Keratinocyte (primary cell): ENCODE data around the gene PDZRN3. TPM values are rescaled to one million over a fixed set of nuclear protein-coding genes. Genes with fewer than 3 reads are reported as not detected.

Source experiments
- DNase-seq: peaks from one replicate; pipeline ENCODE4 v3.0.0-alpha.2; 2011; ENCODE audit warnings: low read depth, missing footprints, low spot score
- FAIRE-seq: peaks from 2 replicates; lab custom pipeline; 2011; peaks lifted over from hg19 to GRCh38; lab: Jason Lieb, UNC
- H2AFZ ChIP-seq: 2 replicates; pipeline ENCODE4 v1.6.0; 2012; ENCODE audit warnings: low read length, control low read depth, inconsistent platforms; ENCODE audit not compliant: control insufficient read depth
- H3K27ac ChIP-seq: 2 replicates; pipeline ENCODE4 v1.5.1; 2011; ENCODE audit warnings: low read length; ENCODE audit not compliant: control insufficient read depth, insufficient read depth
- H3K27me3 ChIP-seq: 3 replicates; pipeline ENCODE4 v1.6.0; 2011; ENCODE audit warnings: low read length; ENCODE audit not compliant: control insufficient read depth, insufficient read depth; ENCODE audit errors: extremely low read depth
- H3K36me3 ChIP-seq, 2 experiments: 2 replicates in 1 of 2; 3 replicates in 1 of 2; pipeline ENCODE4 v1.5.1; 2011; ENCODE audit warnings: low read length in 2 of 2, mild to moderate bottlenecking in 1 of 2; ENCODE audit not compliant: control insufficient read depth in 2 of 2, insufficient read depth in 2 of 2; ENCODE audit errors: extremely low read depth in 1 of 2
- H3K4me1 ChIP-seq: 3 replicates; pipeline ENCODE4 v1.5.1; 2011; ENCODE audit warnings: low read length; ENCODE audit not compliant: control insufficient read depth, insufficient read depth; ENCODE audit errors: extremely low read depth
- H3K4me2 ChIP-seq: 3 replicates; pipeline ENCODE4 v1.6.0; 2011; ENCODE audit warnings: low read depth, low read length; ENCODE audit not compliant: control insufficient read depth, insufficient read depth; ENCODE audit errors: extremely low read depth
- H3K4me3 ChIP-seq, 3 experiments: fragments of 200-600 bp in 1 of 3; sonication (generic) in 1 of 3; 2 replicates in 2 of 3; 3 replicates in 1 of 3; pipeline ENCODE4 v1.5.1; 2011 to 2016; ENCODE audit warnings: low read length in 3 of 3, mild to moderate bottlenecking in 3 of 3, control low read depth in 2 of 3, inconsistent platforms in 1 of 3, low read depth in 1 of 3, mixed read lengths in 1 of 3, mixed run types in 1 of 3, moderate library complexity in 1 of 3; ENCODE audit not compliant: control insufficient read depth in 2 of 3, insufficient read depth in 2 of 3; ENCODE audit errors: extremely low read depth in 1 of 3
- H3K79me2 ChIP-seq: 2 replicates; pipeline ENCODE4 v1.6.0; 2012; ENCODE audit warnings: low read length; ENCODE audit not compliant: control insufficient read depth, insufficient read depth
- H3K9ac ChIP-seq: 3 replicates; pipeline ENCODE4 v1.6.0; 2011; ENCODE audit warnings: low read length; ENCODE audit not compliant: control insufficient read depth, insufficient read depth; ENCODE audit errors: extremely low read depth
- H3K9me1 ChIP-seq: 3 replicates; pipeline ENCODE4 v1.6.0; 2011; ENCODE audit warnings: low read length; ENCODE audit not compliant: control insufficient read depth, insufficient read depth; ENCODE audit errors: extremely low read depth
- H3K9me3 ChIP-seq: 2 replicates; pipeline ENCODE4 v1.5.1; 2012; ENCODE audit warnings: low read depth, low read length; ENCODE audit not compliant: control insufficient read depth
- H4K20me1 ChIP-seq: 3 replicates; pipeline ENCODE4 v1.6.0; 2011; ENCODE audit warnings: low read length; ENCODE audit not compliant: control insufficient read depth, insufficient read depth; ENCODE audit errors: extremely low read depth
- CTCF ChIP-seq, 3 experiments: IDR thresholded peaks in 1 of 3; conservative IDR thresholded peaks in 1 of 3; optimal IDR thresholded peaks in 1 of 3; 2 replicates in 2 of 3; 3 replicates in 1 of 3; pipeline versions ENCODE3 to v1.5.1; 2011; ENCODE audit warnings: low read length in 3 of 3, mild to moderate bottlenecking in 3 of 3, moderate library complexity in 2 of 3, control low read depth in 1 of 3, inconsistent platforms in 1 of 3; ENCODE audit not compliant: insufficient read depth in 2 of 3; ENCODE audit errors: extremely low read depth in 1 of 3
- EZH2 ChIP-seq: IDR thresholded peaks from one replicate; pipeline ENCODE4 v1.6.1; 2012; ENCODE audit warnings: inconsistent platforms, mild to moderate bottlenecking, low read length, moderate library complexity
- dilution Hi-C: fragments of 300-500 bp; cut with MboI; formaldehyde crosslinking; loops from one replicate; pipeline ENCODE4 v1.7.0; 2020; ENCODE audit warnings: low sequenced_read_pairs; ENCODE audit not compliant: extremely low pct_ligation_motif_present
- polyA plus RNA-seq, 5 experiments: library from polyadenylated mRNA; depleted of rRNA in 3 of 5; stranded (reverse) in 3 of 5; stranded (forward) in 1 of 5; unstranded in 1 of 5; fragments of >200 nt; gene quantifications; 1 replicate in 1 of 5; 2 replicates in 3 of 5; 3 replicates in 1 of 5; pipeline versions ENCODE4 v1.2.1 to v1.2.3, GENCODE V29; 2011 to 2012; ENCODE audit warnings: missing spikeins in 2 of 5, low read depth in 1 of 5, low replicate concordance in 1 of 5

Gene PDZRN3
- polyA plus RNA-seq, 1 donor (not counting 4 experiments of a cell fraction or from before 2014, with no cell fraction given) = not detected

GRCh38 chr3:73549051-73549600, 75.6 kb downstream of the PDZRN3 start:
- H3K9me3 ChIP-seq = no peaks in the 10 kb centered on the region
- no peak overlapping the region for H3K9ac ChIP-seq
- DNase-seq = no peak
- peaks cover 23% of the 10 kb centered on the region for H3K4me1 ChIP-seq
- peaks cover 2% of the 10 kb centered on the region for H3K9me1 ChIP-seq
- H3K79me2 ChIP-seq = no peaks in the 10 kb centered on the region
- dilution Hi-C loops = no loop called here
- H3K4me3 ChIP-seq = no peak overlapping the region
- H2AFZ ChIP-seq = no peak overlapping the region
- TF ChIP-seq EZH2 (no peak), CTCF (optimal IDR thresholded peaks at IDR 0.05 in 1 of 3, IDR thresholded peaks at IDR 0.05 in 1 of 3, conservative IDR thresholded peaks at IDR 0.05 in 1 of 3; ENCODE audit: extremely low read depth in 1 of 3, insufficient read depth in 2 of 3, low read length in 3 of 3) (no peak)
- no peak overlapping the region for H3K27ac ChIP-seq
- H4K20me1 ChIP-seq = no peaks in the 10 kb centered on the region
- H3K36me3 ChIP-seq = no peaks in the 10 kb centered on the region
- FAIRE-seq = no peak
- H3K4me2 ChIP-seq = no peak overlapping the region
- no peaks in the 10 kb centered on the region for H3K27me3 ChIP-seq

DNA sequence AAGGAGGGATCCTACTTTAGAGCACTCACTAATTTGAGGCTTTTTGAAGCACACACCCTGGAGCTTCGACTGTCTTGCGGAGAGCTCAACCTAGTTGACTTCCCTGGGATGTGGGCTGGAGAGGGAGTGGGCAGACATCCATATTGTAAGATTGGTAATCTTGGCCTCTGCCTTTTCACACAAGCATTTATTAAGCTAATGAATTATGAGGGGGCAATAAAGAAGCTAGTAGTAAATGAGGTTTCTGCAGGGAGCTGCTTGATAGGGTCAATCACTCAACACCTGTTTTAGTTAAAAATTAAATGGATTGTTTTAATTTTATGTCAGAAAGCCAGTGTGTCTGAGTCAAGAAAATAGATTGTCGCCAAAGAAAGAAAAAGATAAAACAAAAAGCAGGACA, 76.3 kb downstream of the PDZRN3 start:
- FAIRE-seq = no peak
- Histone ChIP-seq H3K9me3 (no peaks in the 10 kb centered on the region), H3K9ac (no peak overlapping the region), H4K20me1 (no peaks in the 10 kb centered on the region), H3K79me2 (no peaks in the 10 kb centered on the region), H3K4me3 (no peak overlapping the region), H3K4me1 (peaks cover 23% of the 10 kb centered on the region), H3K27me3 (no peaks in the 10 kb centered on the region), H3K4me2 (no peak overlapping the region), H3K27ac (no peak overlapping the region), H3K36me3 (no peaks in the 10 kb centered on the region), H2AFZ (no peak overlapping the region), H3K9me1 (peaks cover 2% of the 10 kb centered on the region)
- dilution Hi-C loops = no loop called here
- TF ChIP-seq CTCF (optimal IDR thresholded peaks at IDR 0.05 in 1 of 3, IDR thresholded peaks at IDR 0.05 in 1 of 3, conservative IDR thresholded peaks at IDR 0.05 in 1 of 3; ENCODE audit: extremely low read depth in 1 of 3, insufficient read depth in 2 of 3, low read length in 3 of 3) (no peak), EZH2 (no peak)
- no peak for DNase-seq
